Endothelial cell of umbilical vein (primary cell): ENCODE results near the gene PYM1. TPM values are rescaled to one million over a fixed set of nuclear protein-coding genes. Genes with fewer than 3 reads are reported as not detected.

Experiments
- BruUV-seq: library from RNA; stranded (reverse); fragments of 400-500 nt; replicated peaks from 2 replicates; lab custom pipeline; 2021; lab: Mats Ljungman, UMichigan
- CTCF ChIA-PET: fragments of 300-600, 350-600 bp; sonication (Branson Sonifier 250); formaldehyde crosslinking; loops from one replicate; lab custom pipeline; 2021; ENCODE audit warnings: antibody characterized with exemption, inconsistent platforms; lab: Charles Lee
- POLR2A ChIA-PET: fragments of 300-600, 350-600 bp; sonication (Branson Sonifier 250); formaldehyde crosslinking; loops from one replicate; lab custom pipeline; 2021; ENCODE audit warnings: antibody characterized with exemption, inconsistent platforms; lab: Charles Lee
- DNase-seq: peaks from one replicate; pipeline ENCODE4 v3.0.0-alpha.2; 2011; ENCODE audit warnings: low read depth, low spot score
- FAIRE-seq: peaks from 2 replicates; lab custom pipeline; 2011; peaks lifted over from hg19 to GRCh38; lab: Jason Lieb, UNC
- H2AFZ ChIP-seq: 2 replicates; pipeline ENCODE4 v1.6.0; 2012; ENCODE audit warnings: low read depth, low read length, control low read depth, inconsistent platforms
- H3K27ac ChIP-seq: 2 replicates; pipeline ENCODE4 v1.5.1; 2011; ENCODE audit warnings: low read depth, mild to moderate bottlenecking, control low read depth, low read length, moderate library complexity; ENCODE audit not compliant: insufficient read depth
- H3K27me3 ChIP-seq, 2 experiments: 2 replicates each; pipeline versions ENCODE4 v1.6.0 to v1.6.1; 2011; ENCODE audit warnings: low read length in 2 of 2, mixed read lengths in 1 of 2; ENCODE audit not compliant: control insufficient read depth in 2 of 2, insufficient read depth in 2 of 2
- H3K36me3 ChIP-seq, 2 experiments: 2 replicates in 1 of 2; 3 replicates in 1 of 2; pipeline ENCODE4 v1.5.1; 2011; ENCODE audit warnings: low read length in 2 of 2, mild to moderate bottlenecking in 1 of 2, moderate library complexity in 1 of 2; ENCODE audit not compliant: control insufficient read depth in 2 of 2, insufficient read depth in 2 of 2; ENCODE audit errors: extremely low read depth in 1 of 2
- H3K4me1 ChIP-seq: 3 replicates; pipeline ENCODE4 v1.5.1; 2011; ENCODE audit warnings: mild to moderate bottlenecking, low read length; ENCODE audit not compliant: control insufficient read depth, insufficient read depth; ENCODE audit errors: extremely low read depth
- H3K4me2 ChIP-seq: 2 replicates; pipeline ENCODE4 v1.6.1; 2011; ENCODE audit warnings: low read length, control low read depth, mixed read lengths; ENCODE audit not compliant: insufficient read depth
- H3K4me3 ChIP-seq, 3 experiments: fragments of 200-600 bp in 1 of 3; sonication (generic), shearing (Covaris generic) in 1 of 3; replicated peaks in 1 of 3; 2 replicates each; pipeline ENCODE4 v1.5.1; 2011 to 2016; ENCODE audit warnings: control low read depth in 3 of 3, low read length in 3 of 3, mild to moderate bottlenecking in 2 of 3, inconsistent platforms in 1 of 3, low read depth in 1 of 3, moderate library complexity in 1 of 3; ENCODE audit not compliant: insufficient read depth in 1 of 3
- H3K79me2 ChIP-seq: 2 replicates; pipeline ENCODE4 v1.6.0; 2012; ENCODE audit warnings: low read length, inconsistent platforms; ENCODE audit not compliant: control insufficient read depth, insufficient read depth
- H3K9ac ChIP-seq: replicated peaks from 2 replicates; pipeline ENCODE3; 2011; ENCODE audit warnings: low read length, control low read depth; ENCODE audit not compliant: insufficient read depth; ENCODE audit errors: extremely low read depth
- H3K9me1 ChIP-seq: replicated peaks from 3 replicates; pipeline ENCODE4 v1.6.0; 2011; ENCODE audit warnings: mild to moderate bottlenecking, low read length; ENCODE audit not compliant: control insufficient read depth, insufficient read depth; ENCODE audit errors: extremely low read depth
- H3K9me3 ChIP-seq: replicated peaks from 2 replicates; pipeline ENCODE4 v1.5.1; 2012; ENCODE audit warnings: low read length, inconsistent platforms; ENCODE audit not compliant: control insufficient read depth, insufficient read depth
- H4K20me1 ChIP-seq: replicated peaks from 2 replicates; pipeline ENCODE3; 2011; ENCODE audit warnings: mild to moderate bottlenecking, low read length; ENCODE audit not compliant: control insufficient read depth, insufficient read depth; ENCODE audit errors: extremely low read depth
- EZH2 ChIP-seq: IDR thresholded peaks from 2 replicates; pipeline ENCODE4 v1.6.1; 2012; ENCODE audit warnings: borderline replicate concordance, low read depth, mild to moderate bottlenecking, moderate library complexity, low read length, inconsistent platforms; ENCODE audit not compliant: severe bottlenecking
- FOS ChIP-seq: IDR thresholded peaks from 2 replicates; pipeline ENCODE4 v1.6.1; 2011; ENCODE audit warnings: mild to moderate bottlenecking, low read length, moderate library complexity, borderline replicate concordance; ENCODE audit not compliant: insufficient read depth
- GATA2 ChIP-seq: IDR thresholded peaks from 2 replicates; pipeline ENCODE4 v1.7.0; 2011; ENCODE audit warnings: low read depth, mild to moderate bottlenecking, moderate library complexity, mixed read lengths, low read length; ENCODE audit not compliant: insufficient read length, insufficient read depth
- JUN ChIP-seq: IDR thresholded peaks from 2 replicates; pipeline ENCODE4 v1.6.1; 2011; ENCODE audit warnings: borderline replicate concordance, low read depth; ENCODE audit not compliant: insufficient read length, insufficient read depth
- MYC ChIP-seq: IDR thresholded peaks from one replicate; pipeline ENCODE4 v1.6.1; 2011; ENCODE audit warnings: mild to moderate bottlenecking, low read depth, low read length
- POLR2A ChIP-seq: IDR thresholded peaks from 2 replicates; pipeline ENCODE4 v1.6.1; 2012; ENCODE audit warnings: low read depth, mild to moderate bottlenecking, control low read depth, low read length
- POLR2AphosphoS5 ChIP-seq: IDR thresholded peaks from 2 replicates; pipeline ENCODE4 v1.6.1; 2012; ENCODE audit warnings: low read depth, mild to moderate bottlenecking, control low read depth, low read length, moderate library complexity; ENCODE audit not compliant: insufficient read depth
- dilution Hi-C: fragments of 300-500 bp; cut with MboI; formaldehyde crosslinking; loops from one replicate; pipeline ENCODE4 v1.15.0; 2019; ENCODE audit warnings: low sequenced_read_pairs; ENCODE audit not compliant: extremely low pct_ligation_motif_present
- intact Hi-C: fragments of 100-400 bp; cut with micrococcal nuclease; formaldehyde crosslinking; loops from one replicate; pipeline ENCODE4 v1.10.0; 2022
- polyA plus RNA-seq, 4 experiments: library from polyadenylated mRNA; depleted of rRNA in 3 of 4; stranded (reverse) in 3 of 4; unstranded in 1 of 4; fragments of >200 nt; gene quantifications; 2 replicates each; pipeline versions ENCODE4 v1.2.1 to v1.2.3, GENCODE V29; 2011 to 2012; ENCODE audit warnings: missing spikeins in 1 of 4
- total RNA-seq: library from RNA; stranded (reverse); gene quantifications from 2 replicates; pipeline ENCODE4 v1.2.3, GENCODE V29; 2021
- TF ChIP-seq, protein P1 (sequence below): IDR thresholded peaks from 2 replicates; pipeline ENCODE4 v1.6.1; 2011; ENCODE audit not compliant: insufficient read depth, insufficient read length
- TF ChIP-seq, protein P2 (sequence below), 2 donors: IDR thresholded peaks; 1 replicate in 1 of 2; 2 replicates in 1 of 2; pipeline ENCODE4 v1.5.1; 2011; ENCODE audit warnings: low read length in 2 of 2, mild to moderate bottlenecking in 2 of 2, moderate library complexity in 2 of 2, control low read depth in 1 of 2, inconsistent platforms in 1 of 2, low read depth in 1 of 2; ENCODE audit not compliant: insufficient read depth in 1 of 2; ENCODE audit errors: extremely low read depth in 1 of 2

Gene PYM1
- total and polyA plus RNA-seq, 2 donors (not counting 3 experiments of a cell fraction or from before 2014, with no cell fraction given): 18.7 to 23.5 TPM

DNA sequence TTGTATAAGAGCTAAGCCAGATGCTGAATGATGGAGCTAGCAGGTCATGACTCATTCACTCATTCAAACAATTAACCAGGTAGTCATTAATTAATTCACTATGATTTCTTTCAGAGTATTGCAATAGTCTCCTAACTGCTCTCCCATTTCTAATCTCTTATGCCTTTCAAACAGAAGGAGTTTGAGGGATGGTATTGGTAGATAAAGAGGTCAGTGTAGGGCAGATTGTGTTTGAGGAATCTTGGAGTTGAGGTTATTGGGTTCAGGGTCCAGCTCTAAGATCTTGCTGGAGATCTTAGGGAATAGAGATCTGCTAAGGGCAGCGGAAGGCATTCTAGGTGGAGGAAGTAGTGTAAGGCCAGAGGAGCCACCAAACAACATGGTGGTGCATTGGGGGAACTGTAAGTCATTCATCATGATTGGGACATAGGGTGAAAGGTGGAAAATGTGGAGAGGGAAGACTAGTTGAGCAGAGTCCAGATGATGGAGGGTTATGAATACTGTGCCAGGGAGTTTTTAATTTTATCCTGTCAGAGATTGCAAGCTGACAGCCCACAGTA lies 15.0 kb upstream of the PYM1 start:
- Histone ChIP-seq H3K4me1 (no peaks in the 10 kb centered on the region), H3K4me3 (no peak overlapping the region), H3K27ac (no peak overlapping the region), H3K79me2 (no peaks in the 10 kb centered on the region), H3K9ac (no peak overlapping the region), H3K9me3 (no peaks in the 10 kb centered on the region), H3K9me1 (peaks cover 3% of the 10 kb centered on the region), H4K20me1 (no peaks in the 10 kb centered on the region), H2AFZ (no peak overlapping the region), H3K27me3 (no peaks in the 10 kb centered on the region), H3K36me3 (peaks cover 7 to 8% of the 10 kb centered on the region in 2 experiments), H3K4me2 (no peak overlapping the region)
- ChIA-PET POLR2A (interaction anchor here (1.2 kb wide), 1 partner anchor 31 kb away, joined by 3 read pairs; the partner anchor contains the start of gene RAB5B), CTCF (interaction anchor here (0.6 to 1.2 kb wide), 4 partner anchors 9 to 204 kb away, joined by 3 to 4 read pairs (median 4); no protein-coding TSS in a partner anchor)
- TF ChIP-seq JUN: no peak
- TF ChIP-seq POLR2AphosphoS5: no peak
- TF ChIP-seq FOS: no peak
- no peak for TF ChIP-seq EZH2
- TF ChIP-seq, protein P1, sequence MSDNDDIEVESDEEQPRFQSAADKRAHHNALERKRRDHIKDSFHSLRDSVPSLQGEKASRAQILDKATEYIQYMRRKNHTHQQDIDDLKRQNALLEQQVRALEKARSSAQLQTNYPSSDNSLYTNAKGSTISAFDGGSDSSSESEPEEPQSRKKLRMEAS: no peak
- no peak for TF ChIP-seq MYC
- TF ChIP-seq GATA2: no peak
- no peak for TF ChIP-seq POLR2A
- TF ChIP-seq, protein P2, sequence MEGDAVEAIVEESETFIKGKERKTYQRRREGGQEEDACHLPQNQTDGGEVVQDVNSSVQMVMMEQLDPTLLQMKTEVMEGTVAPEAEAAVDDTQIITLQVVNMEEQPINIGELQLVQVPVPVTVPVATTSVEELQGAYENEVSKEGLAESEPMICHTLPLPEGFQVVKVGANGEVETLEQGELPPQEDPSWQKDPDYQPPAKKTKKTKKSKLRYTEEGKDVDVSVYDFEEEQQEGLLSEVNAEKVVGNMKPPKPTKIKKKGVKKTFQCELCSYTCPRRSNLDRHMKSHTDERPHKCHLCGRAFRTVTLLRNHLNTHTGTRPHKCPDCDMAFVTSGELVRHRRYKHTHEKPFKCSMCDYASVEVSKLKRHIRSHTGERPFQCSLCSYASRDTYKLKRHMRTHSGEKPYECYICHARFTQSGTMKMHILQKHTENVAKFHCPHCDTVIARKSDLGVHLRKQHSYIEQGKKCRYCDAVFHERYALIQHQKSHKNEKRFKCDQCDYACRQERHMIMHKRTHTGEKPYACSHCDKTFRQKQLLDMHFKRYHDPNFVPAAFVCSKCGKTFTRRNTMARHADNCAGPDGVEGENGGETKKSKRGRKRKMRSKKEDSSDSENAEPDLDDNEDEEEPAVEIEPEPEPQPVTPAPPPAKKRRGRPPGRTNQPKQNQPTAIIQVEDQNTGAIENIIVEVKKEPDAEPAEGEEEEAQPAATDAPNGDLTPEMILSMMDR (IDR thresholded peaks at IDR 0.05; ENCODE audit: extremely low read depth in 1 of 2, insufficient read depth in 1 of 2, low read depth in 1 of 2, low read length in 2 of 2): no peak
- no peak for FAIRE-seq
- BruUV-seq: no TSS peak
- intact Hi-C loops: loop anchor here (2.0 kb wide), 1 partner anchor 16 kb away; no protein-coding TSS in a partner anchor
- dilution Hi-C loops: no loop called here
- no peak for DNase-seq
